CD4-positive, alpha-beta T cell treated with Interleukin-4 for 4 hours (primary cell): Measurements from ENCODE around the gene TMEM163.
"Not testable (repeated sequence)": the region's sequence is repeated elsewhere in the genome, so short reads cannot be mapped to it uniquely, and the experiment has no call there.

Experiments
- DNase-seq: peaks from one replicate; pipeline ENCODE4 v3.0.0-alpha.2; 2020

The TMEM163 gene

DNA sequence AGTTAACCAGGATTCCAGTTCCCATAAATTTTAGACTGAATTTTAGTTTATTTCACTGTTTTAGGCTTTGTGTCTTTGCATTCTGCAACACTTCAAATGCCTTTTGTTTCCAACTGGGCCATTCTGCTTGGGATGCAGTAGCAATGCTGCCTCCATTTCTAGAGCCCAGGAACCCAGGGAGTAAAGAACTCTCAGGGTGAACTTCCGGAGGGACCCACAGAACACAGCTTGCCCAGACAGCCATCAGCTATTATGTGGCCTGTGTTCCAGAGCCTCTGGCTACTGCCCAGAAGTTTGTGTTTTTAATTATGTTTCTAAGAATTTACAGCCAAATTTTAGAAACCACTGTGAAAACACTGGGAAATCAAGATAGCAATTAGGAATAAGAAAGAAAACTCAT, 145.1 kb downstream of the TMEM163 start:
- DNase-seq: no peak

DNA sequence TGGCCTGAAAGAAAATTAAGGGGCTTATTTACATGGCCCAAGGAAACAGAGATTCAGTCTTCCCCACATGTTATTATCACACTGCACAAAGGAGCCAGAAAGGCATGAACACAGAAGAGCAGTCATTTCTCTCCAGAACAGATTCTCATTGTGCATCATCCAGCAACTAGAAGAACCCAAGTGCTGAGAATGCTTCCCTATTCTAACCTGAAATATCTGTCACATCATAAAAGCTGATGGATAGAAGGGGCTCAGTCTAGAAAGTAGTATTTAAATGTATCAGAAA, 145.8 kb downstream of the TMEM163 start:
- DNase-seq: no peak

DNA sequence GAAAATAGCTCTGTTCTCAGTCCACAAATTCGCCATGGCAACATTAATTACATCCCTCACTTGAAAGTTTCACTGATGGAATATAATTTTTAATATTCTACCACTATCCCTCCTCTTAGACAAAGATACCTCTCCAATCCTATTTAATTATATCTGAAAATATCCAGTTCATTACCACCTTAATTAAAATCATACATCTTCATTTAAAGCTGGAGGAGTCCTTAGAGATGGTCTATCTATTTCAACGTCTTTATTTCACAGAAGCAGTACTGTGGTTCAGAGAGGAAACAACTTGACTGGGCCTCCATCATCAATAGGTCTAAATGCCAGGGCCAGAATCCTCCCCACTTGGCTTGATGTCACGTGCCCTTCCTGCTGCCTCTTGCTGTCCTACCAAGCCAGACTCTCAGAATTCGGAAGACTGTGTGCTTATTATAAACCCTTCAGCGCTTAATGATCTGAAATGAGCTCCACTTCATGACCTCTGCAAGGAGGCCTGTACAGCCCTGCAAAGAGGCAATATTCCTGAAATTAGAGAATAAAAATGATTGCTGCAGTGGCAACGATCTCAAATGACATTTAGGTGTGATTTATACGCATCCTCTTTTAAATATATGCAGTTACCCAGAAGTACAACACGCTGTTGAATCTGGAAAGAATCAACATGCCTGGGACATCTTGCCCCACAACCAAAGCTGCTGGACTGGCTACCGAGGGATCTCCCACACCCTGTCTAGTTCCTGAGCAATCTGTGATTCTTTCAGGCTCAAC, 146.3 kb downstream of the TMEM163 start:
- DNase-seq: no peak

DNA sequence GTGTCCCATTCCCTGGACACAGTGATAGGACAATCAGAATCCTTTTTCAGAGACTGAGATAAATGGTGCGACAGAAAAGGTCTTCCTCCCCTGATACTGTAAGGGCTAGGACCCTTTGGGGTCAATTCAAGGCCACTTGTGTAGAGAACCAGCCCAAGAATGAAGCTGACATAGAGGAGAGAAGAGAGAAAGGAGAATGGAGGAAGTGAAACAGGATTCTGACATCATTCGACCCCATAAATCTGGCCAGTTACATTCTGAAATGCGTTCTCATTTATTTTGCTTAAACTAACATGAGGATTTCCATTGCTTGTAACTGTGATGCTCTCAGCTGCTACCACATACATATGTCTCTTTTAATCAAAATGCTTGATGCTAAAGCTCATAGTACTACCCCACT, 148.1 kb downstream of the TMEM163 start:
- DNase-seq: no peak

DNA sequence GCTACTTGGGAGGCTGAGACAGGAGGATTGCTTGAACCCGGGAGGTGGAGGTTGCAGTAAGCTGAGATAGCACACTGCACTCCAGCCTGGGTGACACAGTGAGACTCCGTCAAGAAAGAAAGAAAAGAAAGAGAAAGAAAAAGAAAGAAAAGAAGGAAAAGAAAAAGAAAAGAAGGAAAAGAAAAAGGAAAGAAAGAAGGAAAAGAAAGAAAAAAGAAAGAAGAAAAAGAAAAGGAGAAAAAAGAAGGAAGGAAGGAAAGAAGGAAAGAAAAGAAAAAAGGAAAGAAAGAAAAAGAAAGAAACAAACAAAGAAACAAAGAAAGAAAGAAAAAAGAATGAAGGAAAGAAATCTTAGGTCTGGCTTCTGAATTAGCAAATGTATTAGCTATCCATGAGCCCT, 150.4 kb downstream of the TMEM163 start:
- DNase-seq: no peak

DNA sequence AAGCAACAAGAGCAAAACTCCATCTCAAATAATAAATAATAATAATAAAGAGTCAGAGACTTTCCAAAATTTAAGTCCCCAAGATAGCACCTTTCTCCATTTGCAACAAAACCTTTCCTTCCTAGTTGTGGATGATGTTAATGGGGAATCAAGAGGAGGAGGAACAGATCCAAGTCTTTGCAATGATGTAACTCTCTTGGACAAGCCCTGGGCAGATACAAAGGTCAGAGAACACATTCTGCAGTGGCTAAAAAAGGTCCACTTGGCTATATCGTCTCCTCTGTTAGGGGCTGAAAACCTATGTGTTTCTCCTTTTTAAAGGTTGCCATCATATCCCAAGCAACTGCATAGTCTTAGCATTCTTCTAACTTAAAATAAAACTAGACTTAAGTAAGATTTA, 151.1 kb downstream of the TMEM163 start:
- no peak for DNase-seq

DNA sequence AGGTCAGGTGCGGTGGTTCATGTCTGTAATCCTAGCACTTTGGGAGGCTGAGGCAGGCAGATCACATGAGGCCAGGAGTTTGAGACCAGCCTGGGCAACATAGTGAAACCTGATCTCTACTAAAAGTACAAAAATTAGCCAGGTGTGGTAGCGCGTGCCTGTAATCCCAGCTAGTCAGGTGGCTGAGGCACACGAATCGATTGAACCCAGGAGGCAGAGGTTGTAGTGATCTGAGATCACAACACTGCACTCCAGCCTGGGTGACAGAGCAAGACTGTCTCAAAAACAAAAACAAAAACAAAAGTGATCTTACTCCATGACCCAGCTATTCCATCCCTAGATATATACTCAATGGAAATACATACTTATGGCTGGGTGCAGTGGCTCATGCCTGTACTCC, 153.8 kb downstream of the TMEM163 start:
- DNase-seq: not testable (repeated sequence)

DNA sequence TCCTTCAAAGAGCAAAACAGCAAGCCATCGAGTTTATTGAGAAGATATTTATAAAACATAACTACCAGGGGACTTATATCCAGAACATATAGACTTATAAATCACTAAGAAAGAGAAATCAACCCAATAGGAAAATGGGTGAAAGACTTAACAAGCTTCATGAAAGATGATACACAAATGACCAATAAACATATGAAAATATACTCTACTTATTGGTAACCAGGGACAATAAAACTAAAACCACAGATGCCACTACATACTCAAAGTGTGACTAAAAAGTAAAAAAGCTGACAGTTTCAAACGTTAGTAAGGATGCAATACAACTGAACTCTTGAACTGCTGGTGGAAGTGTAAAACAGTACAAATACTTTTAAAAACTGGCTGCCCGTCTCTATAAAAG, 154.3 kb downstream of the TMEM163 start:
- DNase-seq: no peak

DNA sequence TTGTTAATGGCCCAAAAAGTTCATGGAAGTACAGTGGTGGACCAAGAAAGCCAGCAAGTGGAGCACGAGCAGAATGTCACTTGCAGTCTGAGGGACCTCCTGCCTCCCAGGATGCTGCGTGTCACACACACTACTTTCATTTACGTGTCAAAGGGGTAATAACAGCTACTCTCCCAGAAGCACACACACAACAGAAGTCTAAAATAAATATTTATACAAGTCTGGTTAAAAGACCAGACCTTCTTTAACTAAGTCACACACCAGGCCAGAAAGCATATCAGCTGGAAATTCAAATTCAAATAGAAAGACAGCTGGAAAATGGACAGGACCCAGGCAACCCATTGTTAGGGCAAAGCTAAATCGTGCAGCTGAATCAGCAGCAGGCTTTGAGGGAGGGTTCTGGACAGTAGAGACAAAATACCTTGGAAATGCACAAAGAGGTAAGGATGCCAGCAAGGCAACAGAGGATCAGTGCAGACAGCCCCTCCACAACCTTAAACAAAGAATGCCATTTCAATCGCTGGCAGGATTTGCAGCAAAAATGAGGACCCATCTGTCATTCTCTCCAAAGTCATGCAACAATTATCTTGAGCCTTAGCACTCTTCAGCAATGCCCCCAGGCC, 160.5 kb downstream of the TMEM163 start:
- no peak for DNase-seq

DNA sequence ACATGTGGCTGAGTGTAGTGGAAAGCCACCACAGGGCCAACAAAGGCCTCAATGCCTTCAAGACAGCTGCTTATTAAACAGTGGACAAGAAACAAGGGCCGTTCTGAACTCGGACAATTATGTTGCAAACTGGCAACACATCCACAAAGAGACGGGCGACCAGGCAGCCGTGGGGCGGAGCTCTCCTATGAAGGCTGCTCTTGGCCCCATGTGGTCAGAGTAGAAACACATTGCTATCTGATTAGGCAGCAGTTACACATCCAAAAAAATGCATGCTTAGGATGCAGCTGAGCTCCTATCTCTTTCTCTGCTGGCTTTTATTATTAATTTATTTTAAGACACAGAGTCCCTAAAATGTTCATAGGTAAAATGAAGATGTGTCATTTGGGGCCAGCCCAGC, 163.4 kb downstream of the TMEM163 start:
- no peak for DNase-seq

DNA sequence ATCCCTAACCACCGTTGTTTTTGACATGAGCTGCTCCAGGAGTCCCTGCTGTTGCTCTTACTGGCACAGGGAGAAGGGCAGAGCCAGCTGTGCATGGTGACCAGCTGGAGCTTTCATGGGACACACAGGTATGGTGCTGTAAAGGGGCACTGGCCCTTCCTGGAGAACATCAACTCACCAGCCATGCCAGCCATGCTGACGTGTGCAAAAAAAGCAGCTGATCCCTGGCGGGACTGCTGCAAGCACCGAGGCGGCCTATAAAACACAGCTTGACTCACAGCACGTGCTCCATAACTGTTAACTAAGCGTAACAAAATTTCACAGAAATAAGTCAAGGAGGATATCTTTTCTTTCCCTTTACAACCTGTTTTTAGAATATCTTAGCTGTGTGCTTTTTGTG, 165.1 kb downstream of the TMEM163 start:
- no peak for DNase-seq

DNA sequence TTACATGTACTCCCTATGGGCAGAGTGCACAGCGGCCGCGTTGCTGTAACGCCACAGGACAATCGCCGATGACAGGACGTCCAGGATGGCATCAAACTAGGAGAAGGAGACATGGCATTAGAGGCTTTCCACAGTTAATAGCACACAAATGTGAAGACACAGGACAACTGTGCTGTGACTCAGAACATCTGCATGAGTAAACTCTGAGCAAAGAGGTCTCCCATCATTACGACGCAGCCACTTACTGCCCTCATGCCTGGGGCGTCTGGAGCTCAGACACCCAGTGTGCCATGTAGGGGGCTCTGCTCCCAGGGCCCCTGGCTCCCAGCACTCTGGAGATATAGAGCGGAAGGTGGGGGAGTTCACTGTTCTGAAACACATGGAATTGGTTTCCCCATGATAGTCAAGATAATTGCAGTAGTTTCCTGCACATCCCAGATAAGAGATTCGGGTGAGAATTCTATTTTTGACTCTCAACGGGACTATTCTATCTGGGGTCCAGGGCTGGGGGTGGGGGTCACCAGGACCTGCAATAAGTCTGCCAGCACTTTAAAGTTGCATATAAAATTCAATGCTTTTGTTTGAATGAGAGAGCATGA, 168.1 kb downstream of the TMEM163 start:
- DNase-seq: no peak

DNA sequence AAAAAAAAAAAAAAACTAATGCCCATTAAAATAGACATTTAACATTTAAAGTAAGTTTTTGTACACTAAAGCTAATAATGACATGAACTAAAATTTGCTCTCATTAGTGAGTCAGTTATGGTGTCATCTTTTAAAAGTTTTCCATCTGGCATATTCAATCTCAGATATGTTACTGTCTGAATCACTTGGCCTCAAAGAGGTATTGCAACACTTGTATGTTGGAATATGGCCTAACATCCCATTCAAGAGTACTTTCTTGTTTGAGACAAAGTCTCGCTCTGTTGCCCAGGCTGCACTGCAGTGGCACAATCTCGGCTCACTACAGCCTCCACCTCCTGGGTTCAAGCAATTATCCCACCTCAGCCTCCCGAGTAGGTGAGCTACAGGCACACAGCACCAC, 169.7 kb downstream of the TMEM163 start:
- DNase-seq: no peak

DNA sequence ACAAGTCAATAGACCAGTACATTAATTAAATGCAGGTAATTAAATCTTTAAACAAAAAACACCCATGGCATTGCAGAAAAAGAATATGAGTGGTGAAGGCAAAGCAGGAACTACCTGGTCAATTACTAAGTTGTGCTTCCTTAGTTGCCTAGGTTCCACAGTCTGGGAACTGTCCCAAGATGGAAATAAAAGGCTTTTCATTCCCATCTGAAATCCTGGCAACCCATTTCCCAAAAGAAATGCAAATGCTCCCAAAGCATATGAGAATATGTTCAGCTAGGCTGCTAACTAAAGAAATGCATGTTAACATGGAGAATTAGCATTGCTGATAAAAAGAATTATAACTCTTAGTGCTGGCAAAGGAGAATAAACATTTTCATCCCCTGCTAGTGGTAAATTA, 177.8 kb downstream of the TMEM163 start:
- DNase-seq: no peak

DNA sequence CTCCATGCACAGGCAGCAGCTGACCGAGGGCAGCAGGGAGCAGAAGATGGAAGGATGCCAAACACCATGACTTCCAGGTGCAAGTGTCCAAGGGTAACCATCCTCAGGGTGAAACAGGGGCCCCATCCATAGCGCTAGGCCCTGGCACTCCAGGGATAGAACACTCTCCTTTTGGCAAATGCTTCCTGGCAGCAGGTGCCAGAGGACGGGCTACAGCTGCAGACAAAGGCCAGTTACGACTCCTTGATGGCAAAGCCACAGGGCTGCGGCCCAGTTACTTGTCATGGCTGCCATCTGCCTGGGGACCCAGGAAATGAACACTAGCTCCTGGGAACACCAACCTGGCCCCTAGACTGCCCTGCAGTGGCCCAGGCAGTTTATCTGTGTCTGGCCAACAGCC, 178.8 kb downstream of the TMEM163 start:
- no peak for DNase-seq

DNA sequence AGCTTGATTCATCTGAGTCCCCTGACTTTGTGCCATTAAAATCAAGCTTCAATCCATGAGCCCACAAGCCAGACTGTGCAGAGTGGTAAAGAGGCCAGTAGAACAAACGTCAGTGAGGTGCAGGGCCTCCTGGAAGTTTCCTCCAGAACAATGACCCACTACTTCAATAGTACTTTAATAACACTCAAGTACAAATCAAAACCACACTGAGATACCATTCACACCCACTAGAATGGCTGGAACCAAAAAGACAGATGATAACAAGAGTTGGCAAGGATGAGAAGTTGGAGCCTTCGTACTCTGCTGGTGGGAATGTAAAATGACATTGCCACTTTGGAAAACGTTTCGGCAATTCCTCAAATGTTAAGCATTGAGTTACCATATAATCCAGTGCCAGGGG, 181.1 kb downstream of the TMEM163 start:
- no peak for DNase-seq

DNA sequence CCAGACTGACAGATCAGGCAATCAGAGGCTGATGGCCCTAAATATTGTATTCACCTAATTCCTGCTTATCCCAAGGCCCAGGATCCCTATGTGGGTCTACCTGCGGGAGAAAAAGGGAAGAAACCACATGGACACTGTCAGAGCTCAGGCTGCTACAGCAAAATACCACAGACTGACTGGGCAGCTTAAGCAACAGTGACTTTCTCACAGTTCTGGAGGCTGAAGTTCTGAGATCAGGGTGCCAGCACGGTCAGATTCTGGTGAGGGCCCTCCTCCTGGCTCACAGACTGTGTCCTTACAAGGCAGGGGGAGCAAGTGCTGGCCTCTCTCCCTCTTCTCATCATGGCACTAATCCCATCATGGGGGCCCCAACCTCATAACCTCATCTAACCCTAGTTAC, 181.7 kb downstream of the TMEM163 start:
- DNase-seq: no peak

DNA sequence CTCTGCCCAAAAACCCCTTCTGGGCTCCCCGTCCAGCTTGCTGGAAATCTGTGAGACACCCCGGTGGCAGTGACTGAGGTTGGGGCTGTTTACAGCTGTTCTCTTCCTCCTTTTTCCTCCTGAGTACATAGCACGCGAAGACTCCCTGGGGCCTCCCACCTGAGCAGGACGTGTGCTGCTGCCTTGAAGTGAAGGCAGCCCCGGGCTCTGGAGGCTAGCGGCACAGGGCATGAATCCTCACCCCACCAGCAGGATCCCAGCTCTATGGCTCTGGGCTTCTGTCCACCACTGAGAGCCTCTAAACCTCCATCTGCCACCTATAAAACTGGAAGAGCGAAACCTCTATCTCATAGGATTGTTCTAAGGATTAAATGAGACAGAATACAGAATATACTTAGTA, 182.5 kb downstream of the TMEM163 start:
- DNase-seq: no peak

DNA sequence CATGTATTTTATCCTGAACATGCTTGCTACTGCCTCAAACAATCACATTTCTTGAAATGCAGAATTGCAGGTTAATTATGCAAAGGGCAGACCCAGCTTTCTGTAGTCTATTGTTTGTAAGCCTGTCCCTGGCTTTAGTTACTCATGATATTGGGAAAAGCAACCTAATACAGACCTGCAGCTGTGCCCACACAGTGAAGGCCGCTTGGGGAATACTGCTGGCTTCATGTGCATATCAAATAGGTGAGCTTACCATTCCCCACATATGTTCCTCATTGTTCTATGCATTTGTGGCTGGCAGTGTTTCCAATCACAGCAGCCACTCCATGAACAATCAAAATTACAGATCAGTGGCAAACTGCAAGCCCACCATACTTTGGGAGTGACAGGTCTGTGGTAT, 186.3 kb downstream of the TMEM163 start:
- DNase-seq: no peak

DNA sequence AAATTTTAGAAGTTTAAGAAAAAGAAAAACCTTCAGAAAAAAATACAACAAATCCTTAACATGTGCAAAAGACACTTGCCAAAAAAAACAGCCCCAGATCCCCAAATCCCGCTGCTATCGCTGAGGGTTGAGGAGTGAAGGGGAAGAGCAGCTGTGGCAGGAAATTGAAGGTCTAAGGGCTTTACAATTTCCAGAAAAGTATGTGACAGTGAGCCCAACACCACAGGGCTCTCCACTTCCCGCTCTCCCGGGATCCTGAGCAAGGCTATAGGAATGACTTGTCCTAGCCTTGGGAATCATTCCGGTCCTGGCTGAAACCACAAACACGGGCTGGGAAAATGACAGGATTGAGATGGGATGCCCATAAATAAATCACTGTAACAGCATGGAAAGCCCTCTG, 191.4 kb downstream of the TMEM163 start:
- DNase-seq: no peak

DNA sequence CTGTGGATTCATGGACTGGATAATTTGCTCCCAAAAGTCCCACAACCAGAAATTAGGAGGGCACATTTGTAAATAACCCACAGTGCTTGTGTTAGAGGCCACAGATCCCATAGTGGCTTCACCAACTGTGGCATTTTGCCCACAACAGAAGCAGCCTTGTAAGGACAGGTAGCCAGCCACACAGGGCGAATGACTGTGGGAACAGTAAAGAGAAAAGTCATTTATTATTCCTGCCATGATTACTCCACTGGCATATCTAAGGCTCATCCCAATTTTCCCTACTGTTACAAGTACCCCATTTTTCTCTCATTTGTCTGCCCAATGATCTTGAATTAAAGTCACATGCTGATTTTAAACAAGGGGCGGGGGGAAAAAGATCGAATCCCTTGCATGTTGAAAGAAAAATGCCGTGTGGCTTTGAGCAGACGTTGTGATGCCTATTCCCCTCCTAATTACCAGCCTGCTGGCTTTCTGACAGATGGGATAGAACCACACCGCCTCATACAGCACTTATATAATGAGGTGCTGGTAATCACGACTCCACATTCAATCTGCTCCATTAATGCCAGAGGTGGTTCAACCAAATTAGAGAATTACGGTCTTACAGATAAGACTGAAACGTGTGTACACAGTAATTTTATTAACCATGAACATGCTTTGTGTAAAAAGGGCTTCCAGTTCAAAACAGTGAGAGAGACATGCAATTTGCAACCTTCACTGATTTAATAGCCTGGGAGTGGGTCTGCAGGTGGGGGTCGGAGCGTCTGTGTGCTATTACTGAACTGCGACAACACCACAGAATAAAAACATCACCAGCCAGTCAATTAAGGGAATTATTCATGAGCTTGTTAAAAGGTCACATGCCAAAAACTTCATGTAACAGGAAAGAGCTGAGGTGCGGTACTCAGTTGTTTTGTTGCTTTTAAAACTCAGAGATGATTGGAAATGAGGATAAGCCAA, 196.0 kb downstream of the TMEM163 start:
- no peak for DNase-seq

DNA sequence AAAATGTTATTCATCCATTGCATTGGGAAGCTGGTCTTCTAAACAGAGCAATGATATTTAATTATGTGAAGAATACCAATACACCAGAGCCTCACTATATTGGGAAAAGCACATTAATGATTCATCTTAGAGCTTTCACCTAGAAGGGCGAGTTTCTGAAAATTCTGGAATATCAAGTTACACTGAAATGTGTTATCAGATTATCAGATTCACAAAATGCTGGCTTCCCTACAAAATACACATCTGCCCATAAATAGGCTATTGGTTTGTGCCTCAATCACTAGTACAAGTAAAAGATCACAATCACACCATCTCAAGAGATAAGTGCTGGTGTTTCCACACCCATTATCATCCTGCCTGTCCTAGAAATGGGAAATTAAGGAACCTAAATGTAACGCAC, 200.7 kb downstream of the TMEM163 start:
- DNase-seq: no peak

DNA sequence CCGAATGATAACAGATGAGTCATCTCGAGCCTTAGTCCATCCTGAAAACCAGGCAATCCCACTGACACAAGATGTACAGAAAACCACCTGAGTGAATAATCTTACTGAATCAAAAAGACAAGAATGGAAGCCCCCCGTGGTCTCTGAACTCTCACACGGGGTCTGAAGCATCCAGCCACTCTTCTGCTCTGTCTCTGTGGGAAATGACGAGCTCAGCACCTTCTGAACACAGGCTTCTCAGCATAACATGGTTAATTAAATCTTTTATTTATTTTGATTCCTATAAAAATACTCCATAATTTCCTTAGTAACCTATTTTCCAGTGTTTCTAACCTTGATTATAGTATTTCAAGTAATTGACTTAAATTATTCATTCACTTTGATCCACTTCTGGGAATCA, 203.7 kb downstream of the TMEM163 start:
- DNase-seq: no peak

DNA sequence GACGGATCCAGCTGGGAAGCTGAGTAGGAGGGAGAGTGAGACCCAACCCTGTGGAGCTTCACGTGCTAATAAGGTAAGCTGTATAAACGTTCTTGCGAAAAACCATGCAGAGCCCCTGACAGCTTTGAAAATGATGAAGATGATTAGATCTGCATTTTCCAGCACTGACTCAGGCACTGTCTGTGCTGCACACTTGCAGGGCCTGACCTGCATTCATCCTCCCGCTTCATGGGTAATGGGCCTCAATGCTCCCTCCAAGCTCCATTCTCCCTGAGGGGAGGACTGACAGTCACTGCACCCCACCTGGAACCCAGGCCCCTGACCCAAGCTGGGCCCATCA, 205.4 kb downstream of the TMEM163 start:
- no peak for DNase-seq
